NAMALWA (cell line): ENCODE data around the gene IL1RAPL1.

ENCODE experiments used
- DNase-seq: peaks from one replicate; pipeline ENCODE4 v3.0.0-alpha.2; 2015; ENCODE audit warnings: low spot score

Gene IL1RAPL1

GRCh38 chrX:29652484-29652883, 1065.2 kb downstream of the IL1RAPL1 start:
- DNase-seq, result no peak

- DNase-seq, result no peak
These were observed 1066.5 kb downstream of the IL1RAPL1 start for GRCh38 chrX:29653721-29654120.

GRCh38 chrX:29659911-29660310, 1072.7 kb downstream of the IL1RAPL1 start:
- DNase-seq, result no peak

- no peak for DNase-seq
These were observed 1074.0 kb downstream of the IL1RAPL1 start for GRCh38 chrX:29661290-29661689.

GRCh38 chrX:29662101-29662500, 1074.9 kb downstream of the IL1RAPL1 start:
- no peak for DNase-seq

GRCh38 chrX:29662759-29663503, 1075.7 kb downstream of the IL1RAPL1 start:
- no peak for DNase-seq

GRCh38 chrX:29665532-29665931, 1078.3 kb downstream of the IL1RAPL1 start:
- DNase-seq, result no peak

- DNase-seq, result no peak
These were observed 1079.1 kb downstream of the IL1RAPL1 start for GRCh38 chrX:29666366-29666765.

- no peak for DNase-seq
These were observed 1084.2 kb downstream of the IL1RAPL1 start for GRCh38 chrX:29671421-29671820.

GRCh38 chrX:29687687-29688086, 1100.4 kb downstream of the IL1RAPL1 start:
- no peak for DNase-seq

GRCh38 chrX:29690061-29690460, 1102.8 kb downstream of the IL1RAPL1 start:
- no peak for DNase-seq

- no peak for DNase-seq
These were observed 1103.8 kb downstream of the IL1RAPL1 start for GRCh38 chrX:29691044-29691443.

- no peak for DNase-seq
These were observed 1106.7 kb downstream of the IL1RAPL1 start for GRCh38 chrX:29693912-29694311.

- no peak for DNase-seq
These were observed 1112.0 kb downstream of the IL1RAPL1 start for GRCh38 chrX:29699239-29699638.

- no peak for DNase-seq
These were observed 1119.8 kb downstream of the IL1RAPL1 start for GRCh38 chrX:29707088-29707487.

GRCh38 chrX:29721152-29721551, 1133.9 kb downstream of the IL1RAPL1 start:
- no peak for DNase-seq

- DNase-seq, result no peak
These were observed 1137.1 kb downstream of the IL1RAPL1 start for GRCh38 chrX:29724316-29724715.

GRCh38 chrX:29726811-29727210, 1139.6 kb downstream of the IL1RAPL1 start:
- no peak for DNase-seq

GRCh38 chrX:29728639-29729038, 1141.4 kb downstream of the IL1RAPL1 start:
- DNase-seq, result no peak

- DNase-seq, result no peak
These were observed 1157.7 kb downstream of the IL1RAPL1 start for GRCh38 chrX:29744966-29745365.

GRCh38 chrX:29746326-29746725, 1159.1 kb downstream of the IL1RAPL1 start:
- DNase-seq, result no peak

GRCh38 chrX:29762006-29762405, 1174.8 kb downstream of the IL1RAPL1 start:
- no peak for DNase-seq

- no peak for DNase-seq
These were observed 1188.6 kb downstream of the IL1RAPL1 start for GRCh38 chrX:29775890-29776289.

GRCh38 chrX:29787656-29788055, 1200.4 kb downstream of the IL1RAPL1 start:
- DNase-seq, result no peak
